ENCODE data around the gene FBXL20. TPM values are rescaled to one million over a fixed set of nuclear protein-coding genes. Genes with fewer than 3 reads are reported as not detected.

FBXL20 gene
- total RNA-seq, 1 experiment from 2014 or later: 17.2 TPM

GRCh38 chr17:39447561-39447960, 46.1 kb upstream of the FBXL20 start:
- intact Hi-C loops (cut with micrococcal nuclease): no loop called here
- Histone ChIP-seq H3K27ac (ENCODE audit: low read depth, low read length) (no peak overlapping the region), H2AFZ (ENCODE audit: low read depth, low read length, poor library complexity, severe bottlenecking) (no peak overlapping the region), H4K20me1 (ENCODE audit: insufficient read depth) (no peaks in the 10 kb centered on the region; the same call in 1 of the 2 replicates), H3K79me2 (ENCODE audit: insufficient read depth, low read length) (peaks cover 66% of the 10 kb centered on the region), H3K4me3 (replicated peaks in 1 of 2; ENCODE audit: low read depth in 1 of 2, low read length in 2 of 2) (no peak overlapping the region), H3K4me1 (ENCODE audit: control insufficient read depth in 1 of 2, insufficient read depth in 2 of 2, low read length in 2 of 2) (peaks cover 2 to 19% of the 10 kb centered on the region in 2 experiments; a peak in 3 of 4 replicates), H3K9me2 (ENCODE audit: insufficient read depth) (no peaks in the 10 kb centered on the region), H3K9ac (ENCODE audit: low read length) (no peak overlapping the region), H3K36me3 (ENCODE audit: control insufficient read depth in 1 of 2, insufficient read depth in 2 of 2, low read length in 2 of 2) (peaks cover 17 to 33% of the 10 kb centered on the region in 2 experiments), H3K4me2 (ENCODE audit: low read length) (no peak overlapping the region), H3K27me3 (ENCODE audit: insufficient read depth, low read length) (no peaks in the 10 kb centered on the region), H3K9me3 (ENCODE audit: control insufficient read depth in 1 of 2, insufficient read depth in 1 of 2, low read depth in 1 of 2, low read length in 2 of 2) (no peaks in the 10 kb centered on the region)
- DNase-seq (ENCODE audit: low read depth, low spot score) (no peak), ATAC-seq (no peak)
- POLR2A ChIA-PET: interaction anchor here (0.7 kb wide), 1 partner anchor 13 kb away, joined by 3 read pairs; the partner anchor contains the start of gene CDK12
- no TSS peak for BruUV-seq (replicated peaks)
- CTCF ChIA-PET: no interaction called here
- TF ChIP-seq ZNF274 (IDR thresholded peaks at IDR 0.05; ENCODE audit: low read depth, low read length) (no peak), FOSL1 (IDR thresholded peaks at IDR 0.05; ENCODE audit: low read depth) (no peak), JUND (IDR thresholded peaks at IDR 0.05) (no peak), EZH2phosphoT487 (IDR thresholded peaks at IDR 0.05; ENCODE audit: borderline replicate concordance) (no peak), ATF3 (IDR thresholded peaks at IDR 0.05) (no peak), CEBPB (IDR thresholded peaks at IDR 0.05; ENCODE audit: low read depth) (no peak), TCF7L2 (IDR thresholded peaks at IDR 0.05; ENCODE audit: borderline replicate concordance, extremely low read depth, insufficient read depth, insufficient read length) (no peak), CBX3 (IDR thresholded peaks at IDR 0.05; ENCODE audit: low read depth) (no peak), RAD21 (IDR thresholded peaks at IDR 0.05; ENCODE audit: low read depth) (no peak), ELF1 (IDR thresholded peaks at IDR 0.05; ENCODE audit: borderline replicate concordance, low read depth) (no peak), CTCF (IDR thresholded peaks at IDR 0.05 in 2 of 3, conservative IDR thresholded peaks at IDR 0.05 in 1 of 3; ENCODE audit: borderline replicate concordance in 1 of 3, insufficient read depth in 1 of 3, low read depth in 2 of 3, low read length in 2 of 3) (no peak), POLR2A (IDR thresholded peaks at IDR 0.05; ENCODE audit: borderline replicate concordance, extremely low read depth, insufficient read depth, insufficient read length) (no peak), YY1 (IDR thresholded peaks at IDR 0.05; ENCODE audit: extremely low read depth, insufficient replicate concordance, low read depth, low read length) (no peak), REST (IDR thresholded peaks at IDR 0.05; ENCODE audit: low read depth) (no peak), SRF (IDR thresholded peaks at IDR 0.05; ENCODE audit: low read depth) (no peak)
- RAD21 ChIA-PET (ENCODE audit: low non-redundant PET in 1 of 2, low total read pairs in 2 of 2, uncharacterized antibody in 2 of 2, unreplicated experiment in 2 of 2): no interaction called here

Data from HCT116 (cell line).